NCI-H510A treated with DMSO at 0.1 percent for 48 hours (cell line): ENCODE data around the gene TSFM.

Experiments used
- DNase-seq: peaks from one replicate; lab custom pipeline; 2025; lab: John Stamatoyannopoulos, UW

Gene TSFM

DNA sequence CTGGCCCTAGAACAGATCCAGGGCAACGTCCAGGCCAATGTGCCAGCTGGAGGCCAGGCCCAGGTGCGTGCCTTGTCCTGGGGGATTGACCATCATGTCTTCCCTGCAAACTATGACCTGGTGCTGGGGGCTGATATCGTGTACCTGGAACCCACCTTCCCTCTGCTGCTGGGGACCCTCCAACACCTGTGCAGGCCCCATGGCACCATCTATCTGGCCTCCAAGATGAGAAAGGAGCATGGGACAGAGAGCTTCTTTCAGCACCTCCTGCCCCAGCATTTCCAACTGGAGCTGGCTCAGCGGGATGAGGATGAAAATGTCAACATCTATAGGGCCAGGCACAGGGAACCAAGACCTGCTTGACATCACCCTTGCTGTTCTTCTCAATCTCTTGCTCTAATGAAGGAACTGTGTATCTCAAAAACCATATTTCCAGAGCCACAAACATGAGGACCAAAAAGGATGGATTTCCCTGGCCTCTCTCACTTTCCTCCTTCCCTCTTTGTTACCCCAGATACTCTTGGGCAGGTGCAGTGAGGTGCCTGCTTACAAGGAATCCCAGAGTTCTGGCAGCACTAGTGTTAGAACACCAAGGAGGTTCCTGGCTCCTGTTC, 2.2 kb upstream of the TSFM start:
- DNase-seq, result no peak

DNA sequence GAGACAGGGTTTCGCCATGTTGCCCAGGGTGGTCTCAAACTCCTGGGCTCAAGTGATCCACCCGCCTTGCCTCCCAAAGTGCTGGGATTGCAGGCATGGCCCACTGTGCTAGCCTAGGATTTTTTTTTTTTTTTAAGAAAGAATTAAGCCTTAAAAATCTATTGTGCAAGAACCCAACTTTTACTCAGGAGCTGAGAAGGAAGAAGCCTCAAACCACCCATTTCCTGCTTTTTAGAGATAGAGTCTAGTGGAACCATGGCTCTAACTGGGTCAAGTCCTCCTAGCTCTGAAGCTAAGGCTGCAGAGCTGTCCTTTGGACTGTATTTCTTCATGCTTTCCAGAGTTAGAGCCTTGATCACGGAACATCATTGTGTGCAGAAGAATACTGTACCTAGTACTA, 1.3 kb upstream of the TSFM start:
- DNase-seq, result no peak

GRCh38 chr12:57781801-57782200, 786 bp upstream of the TSFM start:
- DNase-seq, result no peak

DNA sequence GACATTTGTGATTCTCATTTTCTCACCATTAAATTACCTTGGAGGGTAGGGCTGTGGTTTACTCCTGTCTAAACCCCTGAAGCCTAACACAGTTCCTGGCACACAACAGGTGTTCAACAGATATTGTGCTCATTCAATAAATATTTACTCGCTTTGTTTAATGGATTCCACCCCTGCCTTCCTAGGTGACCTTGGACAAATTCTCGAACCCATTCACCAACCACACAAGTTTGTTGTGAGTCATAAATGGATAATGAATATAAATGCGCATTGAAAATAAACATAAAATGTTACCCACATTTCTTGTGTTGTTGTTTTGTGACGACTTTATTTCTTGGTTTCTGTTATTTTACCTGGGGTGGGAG, 362 bp upstream of the TSFM start:
- DNase-seq, result no peak

- no peak for DNase-seq
Observed at GRCh38 chr12:57783466-57783801, 847 bp downstream of the TSFM start.

GRCh38 chr12:57783861-57784260, 1.3 kb downstream of the TSFM start:
- no peak for DNase-seq

DNA sequence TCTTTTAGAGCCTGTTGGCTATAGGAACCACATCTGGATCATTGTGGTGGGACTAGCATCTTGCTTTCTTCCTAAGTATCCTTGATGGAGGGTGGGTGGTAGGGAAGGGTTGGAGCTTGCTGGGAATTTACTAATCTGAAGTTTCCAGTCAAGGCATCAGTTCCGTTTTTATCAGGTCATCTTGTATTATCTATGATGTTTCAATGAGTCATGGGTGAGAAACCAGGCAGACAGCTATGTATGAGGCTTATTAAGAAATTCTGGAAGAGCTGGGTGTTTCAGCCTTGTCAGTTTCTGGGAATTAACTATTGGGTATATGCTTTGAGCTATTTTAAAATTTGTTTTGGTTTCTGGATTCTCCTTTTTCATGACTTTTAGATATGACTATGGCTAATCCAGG, 11.3 kb downstream of the TSFM start:
- no peak for DNase-seq

DNA sequence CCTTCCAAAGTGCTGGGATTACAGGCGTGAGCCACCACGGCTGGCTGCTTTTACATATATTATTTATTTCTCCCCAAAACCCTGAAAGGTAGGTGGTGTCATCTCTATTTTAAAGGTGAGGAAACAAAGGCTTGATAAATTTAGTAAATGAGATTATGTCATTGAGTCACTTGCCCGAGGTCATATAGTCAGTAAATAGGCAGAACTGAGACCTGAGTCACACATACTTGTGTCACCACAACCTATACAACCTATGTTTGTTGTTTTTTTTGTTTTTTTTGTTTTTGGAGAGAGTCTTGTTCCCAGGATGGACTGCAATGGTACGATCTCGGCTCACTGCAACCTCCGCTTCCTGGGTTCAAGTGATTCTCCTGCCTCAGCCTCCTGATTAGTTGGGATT, 12.8 kb downstream of the TSFM start:
- no peak for DNase-seq

GRCh38 chr12:57796996-57797395, 14.4 kb downstream of the TSFM start:
- DNase-seq, result no peak

DNA sequence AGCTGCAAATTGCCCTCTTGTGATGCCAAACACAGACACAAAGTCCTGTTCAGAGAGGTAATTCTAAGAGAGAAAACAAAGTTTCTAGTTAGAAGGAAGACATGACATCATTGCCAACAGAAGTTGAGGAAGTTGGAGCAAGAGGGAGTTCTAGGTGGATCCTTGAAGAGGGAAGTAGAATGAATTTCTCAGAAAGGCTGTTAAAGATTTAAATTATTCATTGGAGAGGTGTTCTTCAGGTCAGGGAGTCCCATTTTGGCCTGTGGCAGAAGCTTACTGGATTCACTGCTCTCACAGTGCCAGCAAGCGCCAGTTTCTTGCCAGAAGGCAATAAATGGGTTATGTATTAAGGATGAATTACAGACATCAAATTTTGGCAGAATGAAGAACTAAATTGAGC, 15.3 kb downstream of the TSFM start:
- no peak for DNase-seq

DNA sequence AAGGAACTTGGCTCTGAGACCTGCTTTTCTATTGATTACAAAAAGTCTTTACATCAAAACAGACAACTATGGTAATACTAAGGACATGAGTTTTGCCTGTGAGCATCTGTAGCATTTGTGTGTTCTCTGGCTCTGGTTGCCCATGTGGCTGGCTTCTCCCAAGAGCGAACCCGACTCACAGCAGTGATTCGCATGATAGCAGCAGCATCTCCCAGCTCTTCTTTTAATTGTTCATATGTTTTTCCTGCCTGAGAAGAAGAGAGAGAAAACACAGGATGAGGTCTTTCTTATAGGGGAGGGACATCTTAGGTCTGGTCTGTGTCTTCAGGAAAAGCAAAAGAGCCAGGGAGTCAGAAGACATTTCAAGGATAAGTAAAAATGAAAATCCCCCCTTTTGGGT, 18.4 kb downstream of the TSFM start:
- DNase-seq, result no peak

DNA sequence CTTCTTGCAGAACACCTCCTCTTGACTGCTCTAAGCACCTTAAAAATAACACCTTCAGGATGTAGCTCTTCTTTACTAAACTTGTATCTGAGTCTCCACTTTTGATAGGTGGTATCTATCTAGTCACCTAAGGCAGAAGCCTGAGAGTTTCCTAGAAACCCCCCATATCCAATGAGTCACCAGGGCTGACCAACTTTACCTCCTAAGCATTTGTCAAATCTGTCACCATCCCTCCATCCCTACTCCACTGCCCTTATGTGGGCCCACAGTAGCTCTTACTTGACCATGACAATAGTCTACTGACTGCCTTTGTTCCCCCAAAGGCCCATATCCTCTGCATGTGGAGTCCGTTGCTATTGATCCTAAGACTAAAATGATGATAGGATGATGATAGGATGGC, 20.0 kb downstream of the TSFM start:
- no peak for DNase-seq

DNA sequence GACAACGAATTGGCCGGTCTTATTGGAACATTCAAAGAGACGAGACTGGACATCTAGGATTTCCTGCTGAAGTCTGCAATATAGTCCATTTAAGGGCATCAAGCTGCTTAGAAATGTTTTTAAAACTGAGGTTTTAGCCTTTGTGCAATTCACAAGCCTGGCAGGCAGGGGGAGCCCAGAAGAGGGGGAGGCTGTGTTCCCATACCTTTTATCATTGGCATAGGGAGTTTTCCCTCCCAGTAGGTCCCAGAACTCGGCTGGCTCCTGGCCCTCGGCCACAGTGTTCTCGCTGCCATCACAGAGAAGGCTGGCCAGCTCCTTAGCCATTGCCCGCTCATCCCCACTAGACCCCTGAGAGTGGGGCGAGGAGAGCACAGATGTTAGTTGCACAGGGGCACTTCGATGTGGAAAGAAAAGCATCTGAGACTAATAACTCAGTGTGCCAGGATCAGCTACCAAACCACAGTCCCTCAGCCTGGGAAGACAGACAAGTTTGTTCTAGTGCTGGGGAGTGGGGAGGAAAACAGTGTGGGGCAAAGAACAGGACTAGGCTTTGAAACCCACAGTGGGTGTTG, 20.8 kb downstream of the TSFM start:
- DNase-seq, result peak; percentile 58

DNA sequence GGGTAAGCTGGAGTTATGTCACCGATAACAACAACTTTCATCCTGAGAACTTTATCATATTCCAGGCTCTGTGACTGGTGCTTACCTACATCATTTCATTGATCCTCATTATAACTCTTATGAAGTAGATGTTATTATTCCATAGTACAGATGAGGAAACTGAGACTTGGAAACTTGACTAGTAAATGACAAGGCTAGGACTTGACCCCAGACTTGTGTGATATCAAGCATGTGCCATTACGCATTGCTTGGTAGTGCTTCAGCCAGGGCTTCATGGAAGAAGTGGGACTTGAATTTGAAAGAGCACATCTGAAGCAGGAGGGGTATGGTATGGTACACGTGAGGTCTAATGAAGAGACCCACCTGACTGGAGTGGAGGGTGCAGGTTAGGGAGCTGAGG, 24.1 kb downstream of the TSFM start:
- no peak for DNase-seq

GRCh38 chr12:57807285-57807684, 24.7 kb downstream of the TSFM start:
- DNase-seq, result no peak

GRCh38 chr12:57808351-57808750, 25.8 kb downstream of the TSFM start:
- no peak for DNase-seq

GRCh38 chr12:57809425-57809824, 26.8 kb downstream of the TSFM start:
- peak; percentile 38 for DNase-seq

GRCh38 chr12:57810450-57810849, 27.9 kb downstream of the TSFM start:
- no peak for DNase-seq

GRCh38 chr12:57811028-57811755, 28.6 kb downstream of the TSFM start:
- DNase-seq, result peak; percentile 91

DNA sequence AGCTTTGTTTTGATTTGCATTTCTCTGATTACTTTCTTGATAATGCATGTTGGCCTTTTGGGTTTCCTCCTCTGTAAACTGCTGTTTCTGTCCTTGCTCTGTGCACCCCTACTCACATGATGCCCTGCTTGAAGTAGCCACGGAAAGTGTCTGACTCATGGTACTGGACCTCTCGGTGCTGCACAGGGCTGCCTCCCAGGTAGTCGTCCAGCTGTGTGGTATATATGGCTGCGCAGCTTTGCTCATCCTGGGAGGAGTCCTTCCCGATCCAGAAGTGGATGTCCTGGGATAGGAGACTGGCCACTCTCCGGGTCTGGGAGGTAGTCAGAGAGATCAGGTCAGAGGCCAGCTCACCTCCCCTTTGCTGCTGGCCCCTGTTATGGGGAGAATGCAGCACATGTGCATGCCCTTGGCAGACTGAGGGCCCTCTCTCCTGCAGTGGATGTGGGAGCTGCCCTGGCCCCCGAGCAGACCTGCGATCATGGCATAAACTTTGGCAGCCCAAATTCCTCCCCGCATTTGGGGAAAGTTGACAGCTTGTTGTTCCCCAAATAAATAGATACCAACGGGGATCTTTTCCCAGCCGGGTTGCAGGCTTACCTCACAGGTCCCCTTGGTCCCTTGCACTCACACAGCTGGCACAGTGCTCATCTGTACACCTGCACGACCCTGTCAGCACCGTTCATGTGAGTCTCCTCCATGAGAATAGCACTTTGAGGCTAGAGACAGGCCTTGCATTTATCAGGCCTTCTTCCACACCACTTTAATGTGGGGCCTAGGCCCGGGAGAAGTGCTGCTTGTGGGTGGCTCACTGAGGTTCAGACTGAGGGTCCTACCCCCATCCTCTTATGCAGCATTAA, 30.8 kb downstream of the TSFM start:
- DNase-seq, result no peak

DNA sequence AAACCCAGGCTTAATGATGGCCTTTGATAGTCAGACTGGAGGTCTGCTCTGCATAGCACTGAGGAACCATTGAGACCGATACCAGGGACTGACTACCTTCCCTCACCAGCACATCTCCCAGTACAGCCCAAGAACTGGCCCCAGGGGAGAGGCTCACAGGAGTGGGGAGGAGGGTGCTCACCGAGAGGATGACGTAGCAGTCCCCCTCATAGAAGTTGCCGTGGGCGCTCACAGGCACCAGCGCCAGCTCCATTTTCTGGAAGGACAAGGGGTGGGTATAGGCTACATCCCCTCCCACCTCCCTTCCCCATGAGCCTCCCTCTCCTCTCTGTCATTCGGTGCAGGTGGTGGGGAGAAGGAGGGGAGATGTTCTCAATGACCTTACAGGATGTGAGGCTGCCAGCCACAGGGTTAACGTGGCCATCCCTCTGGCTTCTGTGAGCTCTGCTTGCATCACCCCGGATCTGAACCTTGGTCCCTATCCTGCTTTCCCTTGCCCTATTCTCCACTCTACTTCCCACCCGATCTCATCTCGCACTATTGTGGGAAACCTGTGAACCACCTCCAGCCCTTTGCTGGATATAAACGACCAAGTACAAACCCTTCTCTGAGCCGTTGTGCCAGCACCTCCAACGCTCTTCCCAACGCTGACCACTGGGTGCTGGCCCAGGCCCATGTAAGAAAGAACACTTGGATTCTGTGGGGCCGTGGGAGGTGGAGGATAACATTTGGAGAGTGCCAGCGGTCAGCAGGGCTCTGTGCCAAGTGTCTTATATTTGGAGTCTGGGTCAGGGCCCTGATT, 31.6 kb downstream of the TSFM start:
- no peak for DNase-seq
